AG09309 (cell line): ENCODE measurements around the gene TELO2.

Experiments used
- DNase-seq: peaks from one replicate; pipeline ENCODE4 v3.0.0-alpha.2; 2010; ENCODE audit warnings: low read depth
- H3K4me3 ChIP-seq: 2 replicates; pipeline ENCODE4 v1.5.1; 2011; ENCODE audit warnings: mild to moderate bottlenecking, low read depth, low read length, moderate library complexity; ENCODE audit not compliant: control insufficient read depth
- CTCF ChIP-seq: IDR thresholded peaks from 2 replicates; pipeline ENCODE4 v1.5.1; 2011; ENCODE audit warnings: mild to moderate bottlenecking, low read depth, low read length, inconsistent platforms; ENCODE audit not compliant: insufficient read depth, control insufficient read depth; ENCODE audit errors: missing control alignments

Gene TELO2

GRCh38 chr16:1498899-1499676 lies 5.9 kb downstream of the TELO2 start:
- H3K4me3 ChIP-seq, result no peak overlapping the region
- DNase-seq, result no peak
- TF ChIP-seq CTCF, result no peak

GRCh38 chr16:1499756-1500464 lies 6.8 kb downstream of the TELO2 start:
- TF ChIP-seq CTCF, result no peak
- no peak overlapping the region for H3K4me3 ChIP-seq
- no peak for DNase-seq

- no peak for TF ChIP-seq CTCF
- H3K4me3 ChIP-seq, result no peak overlapping the region
- no peak for DNase-seq
Observed at GRCh38 chr16:1500465-1501150, 7.4 kb downstream of the TELO2 start.

GRCh38 chr16:1501630-1502029 lies 8.5 kb downstream of the TELO2 start:
- no peak for DNase-seq
- no peak overlapping the region for H3K4me3 ChIP-seq
- no peak for TF ChIP-seq CTCF

GRCh38 chr16:1502092-1503004 lies 9.2 kb downstream of the TELO2 start:
- H3K4me3 ChIP-seq, result no peak overlapping the region
- no peak for TF ChIP-seq CTCF
- DNase-seq, result no peak

GRCh38 chr16:1503110-1503955 lies 10.2 kb downstream of the TELO2 start:
- no peak for TF ChIP-seq CTCF
- H3K4me3 ChIP-seq, result no peak overlapping the region
- DNase-seq, result no peak
